NAMALWA (cell line): ENCODE results near the gene MAPT.
"Not testable (repeated sequence)": the region's sequence is repeated elsewhere in the genome, so short reads cannot be mapped to it uniquely, and the experiment has no call there.

Experiments
- DNase-seq: peaks from one replicate; pipeline ENCODE4 v3.0.0-alpha.2; 2015; ENCODE audit warnings: low spot score

The MAPT gene

DNA sequence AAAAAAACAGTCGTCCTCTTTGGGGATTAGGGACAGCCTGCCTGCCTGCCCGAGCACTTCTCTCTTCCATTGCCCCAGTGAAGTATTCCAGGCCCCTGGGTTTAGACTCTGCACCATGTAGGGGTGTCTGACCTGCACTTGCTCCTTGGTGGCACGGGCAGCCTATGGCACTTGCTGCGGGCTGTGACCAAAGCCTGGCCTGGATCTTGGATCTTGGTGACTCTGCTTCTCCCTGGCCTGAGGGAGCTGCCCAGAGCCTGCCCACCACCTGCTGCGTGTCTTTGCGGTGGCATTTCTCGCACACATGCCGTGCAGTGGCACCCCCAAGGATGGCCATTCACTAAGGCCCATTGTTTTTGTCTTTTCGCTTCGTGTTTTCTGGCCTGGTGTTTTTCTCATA, 98.5 kb downstream of the MAPT start:
- no peak for DNase-seq

DNA sequence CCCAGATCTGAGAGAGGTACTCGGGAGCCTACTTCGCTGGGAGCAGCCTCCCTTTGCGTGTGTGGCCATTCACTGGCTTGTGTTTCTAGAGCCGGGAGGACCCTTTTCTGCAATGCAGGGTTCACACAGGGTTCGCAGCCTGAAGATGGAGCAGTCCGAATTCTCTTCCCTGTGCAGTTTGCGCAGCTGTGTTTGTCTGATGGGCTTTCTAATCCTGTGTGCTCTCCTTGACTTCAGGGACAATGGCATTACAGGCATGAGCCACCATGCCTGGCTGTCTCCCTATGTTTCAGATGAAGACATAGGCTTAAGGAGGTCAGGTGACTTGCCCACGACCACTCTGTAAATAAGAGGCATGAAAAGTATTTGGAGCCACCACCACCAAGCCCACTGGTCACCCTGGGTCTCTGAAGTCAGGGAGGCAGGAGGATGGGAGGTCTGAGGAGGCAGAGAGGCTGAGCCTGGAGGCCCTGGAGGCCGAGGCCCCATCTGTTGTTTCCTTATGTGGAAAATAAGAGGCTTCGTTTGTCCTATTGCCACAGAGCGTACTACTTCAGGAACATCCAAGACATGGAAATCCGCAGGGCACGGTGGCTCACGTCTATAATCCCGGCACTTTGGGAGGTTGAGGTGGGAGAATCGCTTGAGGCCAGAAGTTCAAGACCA, 99.7 kb downstream of the MAPT start:
- no peak for DNase-seq

DNA sequence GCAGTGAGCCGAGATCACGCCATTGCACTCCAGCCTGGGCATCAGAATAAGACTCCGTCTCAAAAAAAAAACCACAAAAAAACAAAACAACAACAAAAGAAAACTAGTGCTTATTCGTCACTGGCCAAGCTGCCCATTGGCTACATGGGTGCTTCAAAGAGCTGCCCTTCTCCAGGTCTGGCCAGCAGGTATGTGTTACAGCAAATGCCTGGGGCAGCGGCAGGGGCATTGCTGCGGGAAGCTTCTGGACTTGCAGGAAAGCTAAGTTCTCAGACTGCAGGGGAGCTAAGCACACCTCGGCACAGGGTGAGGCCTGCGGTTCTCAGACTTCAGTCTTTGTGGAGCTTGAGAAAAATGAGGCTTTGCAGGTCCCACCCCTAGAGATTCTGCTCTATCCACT, 100.6 kb downstream of the MAPT start:
- no peak for DNase-seq

DNA sequence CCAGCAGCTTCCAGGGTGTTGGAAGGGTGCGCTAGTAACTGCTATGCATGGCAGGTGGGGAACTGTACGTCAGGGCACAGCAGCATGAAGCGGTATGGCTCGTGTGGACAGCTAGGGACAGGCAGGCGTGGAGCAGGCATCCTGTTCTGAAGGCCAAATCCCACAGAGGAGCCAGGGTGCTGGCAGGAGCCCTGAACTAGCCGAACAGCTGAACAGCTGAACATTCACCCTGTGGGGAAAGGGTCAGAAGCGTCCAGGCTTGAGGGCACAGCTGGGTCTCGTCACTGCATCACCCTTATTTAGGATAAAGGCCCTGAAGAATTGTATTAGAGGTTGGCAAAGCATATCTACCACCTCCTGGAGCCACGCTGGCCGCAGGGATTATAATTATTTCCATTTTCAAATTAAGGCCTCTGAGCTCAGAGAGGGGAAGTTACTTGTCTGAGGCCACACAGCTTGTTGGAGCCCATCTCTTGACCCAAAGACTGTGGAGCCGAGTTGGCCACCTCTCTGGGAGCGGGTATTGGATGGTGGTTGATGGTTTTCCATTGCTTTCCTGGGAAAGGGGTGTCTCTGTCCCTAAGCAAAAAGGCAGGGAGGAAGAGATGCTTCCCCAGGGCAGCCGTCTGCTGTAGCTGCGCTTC, 101.4 kb downstream of the MAPT start:
- DNase-seq = no peak

DNA sequence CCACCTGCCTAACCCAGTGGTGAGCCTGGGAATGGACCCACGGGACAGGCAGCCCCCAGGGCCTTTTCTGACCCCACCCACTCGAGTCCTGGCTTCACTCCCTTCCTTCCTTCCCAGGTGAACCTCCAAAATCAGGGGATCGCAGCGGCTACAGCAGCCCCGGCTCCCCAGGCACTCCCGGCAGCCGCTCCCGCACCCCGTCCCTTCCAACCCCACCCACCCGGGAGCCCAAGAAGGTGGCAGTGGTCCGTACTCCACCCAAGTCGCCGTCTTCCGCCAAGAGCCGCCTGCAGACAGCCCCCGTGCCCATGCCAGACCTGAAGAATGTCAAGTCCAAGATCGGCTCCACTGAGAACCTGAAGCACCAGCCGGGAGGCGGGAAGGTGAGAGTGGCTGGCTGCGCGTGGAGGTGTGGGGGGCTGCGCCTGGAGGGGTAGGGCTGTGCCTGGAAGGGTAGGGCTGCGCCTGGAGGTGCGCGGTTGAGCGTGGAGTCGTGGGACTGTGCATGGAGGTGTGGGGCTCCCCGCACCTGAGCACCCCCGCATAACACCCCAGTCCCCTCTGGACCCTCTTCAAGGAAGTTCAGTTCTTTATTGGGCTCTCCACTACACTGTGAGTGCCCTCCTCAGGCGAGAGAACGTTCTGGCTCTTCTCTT, 102.1 kb downstream of the MAPT start:
- DNase-seq = no peak

DNA sequence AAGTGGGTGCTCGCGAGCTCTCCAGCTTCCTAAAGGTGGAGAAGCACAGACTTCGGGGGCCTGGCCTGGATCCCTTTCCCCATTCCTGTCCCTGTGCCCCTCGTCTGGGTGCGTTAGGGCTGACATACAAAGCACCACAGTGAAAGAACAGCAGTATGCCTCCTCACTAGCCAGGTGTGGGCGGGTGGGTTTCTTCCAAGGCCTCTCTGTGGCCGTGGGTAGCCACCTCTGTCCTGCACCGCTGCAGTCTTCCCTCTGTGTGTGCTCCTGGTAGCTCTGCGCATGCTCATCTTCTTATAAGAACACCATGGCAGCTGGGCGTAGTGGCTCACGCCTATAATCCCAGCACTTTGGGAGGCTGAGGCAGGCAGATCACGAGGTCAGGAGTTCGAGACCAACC, 102.8 kb downstream of the MAPT start:
- no peak for DNase-seq

DNA sequence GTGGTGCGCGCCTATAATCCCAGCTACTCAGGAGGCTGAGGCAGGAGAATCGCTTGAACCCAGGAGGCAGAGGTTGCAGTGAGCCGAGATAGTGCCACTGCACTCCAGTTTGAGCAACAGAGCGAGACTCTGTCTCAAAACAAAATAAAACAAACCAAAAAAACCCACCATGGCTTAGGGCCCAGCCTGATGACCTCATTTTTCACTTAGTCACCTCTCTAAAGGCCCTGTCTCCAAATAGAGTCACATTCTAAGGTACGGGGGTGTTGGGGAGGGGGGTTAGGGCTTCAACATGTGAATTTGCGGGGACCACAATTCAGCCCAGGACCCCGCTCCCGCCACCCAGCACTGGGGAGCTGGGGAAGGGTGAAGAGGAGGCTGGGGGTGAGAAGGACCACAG, 103.3 kb downstream of the MAPT start:
- DNase-seq = no peak

DNA sequence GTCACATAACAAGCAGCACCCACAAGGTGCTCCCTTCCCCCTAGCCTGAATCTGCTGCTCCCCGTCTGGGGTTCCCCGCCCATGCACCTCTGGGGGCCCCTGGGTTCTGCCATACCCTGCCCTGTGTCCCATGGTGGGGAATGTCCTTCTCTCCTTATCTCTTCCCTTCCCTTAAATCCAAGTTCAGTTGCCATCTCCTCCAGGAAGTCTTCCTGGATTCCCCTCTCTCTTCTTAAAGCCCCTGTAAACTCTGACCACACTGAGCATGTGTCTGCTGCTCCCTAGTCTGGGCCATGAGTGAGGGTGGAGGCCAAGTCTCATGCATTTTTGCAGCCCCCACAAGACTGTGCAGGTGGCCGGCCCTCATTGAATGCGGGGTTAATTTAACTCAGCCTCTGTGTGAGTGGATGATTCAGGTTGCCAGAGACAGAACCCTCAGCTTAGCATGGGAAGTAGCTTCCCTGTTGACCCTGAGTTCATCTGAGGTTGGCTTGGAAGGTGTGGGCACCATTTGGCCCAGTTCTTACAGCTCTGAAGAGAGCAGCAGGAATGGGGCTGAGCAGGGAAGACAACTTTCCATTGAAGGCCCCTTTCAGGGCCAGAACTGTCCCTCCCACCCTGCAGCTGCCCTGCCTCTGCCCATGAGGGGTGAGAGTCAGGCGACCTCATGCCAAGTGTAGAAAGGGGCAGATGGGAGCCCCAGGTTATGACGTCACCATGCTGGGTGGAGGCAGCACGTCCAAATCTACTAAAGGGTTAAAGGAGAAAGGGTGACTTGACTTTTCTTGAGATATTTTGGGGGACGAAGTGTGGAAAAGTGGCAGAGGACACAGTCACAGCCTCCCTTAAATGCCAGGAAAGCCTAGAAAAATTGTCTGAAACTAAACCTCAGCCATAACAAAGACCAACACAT, 104.9 kb downstream of the MAPT start, which contains the start of gene STH:
TSS of gene STH (plus strand) at position 264 of the 913 bp plus-strand sequence. CDS start at position 294, 30 bp downstream.
- DNase-seq = no peak

DNA sequence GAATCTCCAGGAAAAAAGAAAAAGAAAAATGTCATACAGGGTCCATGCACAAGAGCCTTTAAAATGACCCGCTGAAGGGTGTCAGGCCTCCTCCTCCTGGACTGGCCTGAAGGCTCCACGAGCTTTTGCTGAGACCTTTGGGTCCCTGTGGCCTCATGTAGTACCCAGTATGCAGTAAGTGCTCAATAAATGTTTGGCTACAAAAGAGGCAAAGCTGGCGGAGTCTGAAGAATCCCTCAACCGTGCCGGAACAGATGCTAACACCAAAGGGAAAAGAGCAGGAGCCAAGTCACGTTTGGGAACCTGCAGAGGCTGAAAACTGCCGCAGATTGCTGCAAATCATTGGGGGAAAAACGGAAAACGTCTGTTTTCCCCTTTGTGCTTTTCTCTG, 105.5 kb downstream of the MAPT start:
- no peak for DNase-seq

DNA sequence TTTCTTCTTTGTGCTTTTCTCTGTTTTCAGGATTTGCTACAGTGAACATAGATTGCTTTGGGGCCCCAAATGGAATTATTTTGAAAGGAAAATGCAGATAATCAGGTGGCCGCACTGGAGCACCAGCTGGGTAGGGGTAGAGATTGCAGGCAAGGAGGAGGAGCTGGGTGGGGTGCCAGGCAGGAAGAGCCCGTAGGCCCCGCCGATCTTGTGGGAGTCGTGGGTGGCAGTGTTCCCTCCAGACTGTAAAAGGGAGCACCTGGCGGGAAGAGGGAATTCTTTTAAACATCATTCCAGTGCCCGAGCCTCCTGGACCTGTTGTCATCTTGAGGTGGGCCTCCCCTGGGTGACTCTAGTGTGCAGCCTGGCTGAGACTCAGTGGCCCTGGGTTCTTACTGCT, 105.9 kb downstream of the MAPT start:
- no peak for DNase-seq

DNA sequence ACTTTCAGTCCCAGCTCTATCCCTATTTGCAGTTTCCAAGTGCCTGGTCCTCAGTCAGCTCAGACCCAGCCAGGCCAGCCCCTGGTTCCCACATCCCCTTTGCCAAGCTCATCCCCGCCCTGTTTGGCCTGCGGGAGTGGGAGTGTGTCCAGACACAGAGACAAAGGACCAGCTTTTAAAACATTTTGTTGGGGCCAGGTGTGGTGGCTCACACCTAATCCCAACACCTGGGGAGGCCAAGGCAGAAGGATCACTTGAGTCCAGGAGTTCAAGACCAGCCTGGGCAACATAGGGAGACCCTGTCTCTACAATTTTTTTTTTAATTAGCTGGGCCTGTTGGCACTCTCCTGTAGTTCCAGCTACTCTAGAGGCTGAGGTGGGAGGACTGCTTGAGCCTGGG, 106.4 kb downstream of the MAPT start:
- no peak for DNase-seq

DNA sequence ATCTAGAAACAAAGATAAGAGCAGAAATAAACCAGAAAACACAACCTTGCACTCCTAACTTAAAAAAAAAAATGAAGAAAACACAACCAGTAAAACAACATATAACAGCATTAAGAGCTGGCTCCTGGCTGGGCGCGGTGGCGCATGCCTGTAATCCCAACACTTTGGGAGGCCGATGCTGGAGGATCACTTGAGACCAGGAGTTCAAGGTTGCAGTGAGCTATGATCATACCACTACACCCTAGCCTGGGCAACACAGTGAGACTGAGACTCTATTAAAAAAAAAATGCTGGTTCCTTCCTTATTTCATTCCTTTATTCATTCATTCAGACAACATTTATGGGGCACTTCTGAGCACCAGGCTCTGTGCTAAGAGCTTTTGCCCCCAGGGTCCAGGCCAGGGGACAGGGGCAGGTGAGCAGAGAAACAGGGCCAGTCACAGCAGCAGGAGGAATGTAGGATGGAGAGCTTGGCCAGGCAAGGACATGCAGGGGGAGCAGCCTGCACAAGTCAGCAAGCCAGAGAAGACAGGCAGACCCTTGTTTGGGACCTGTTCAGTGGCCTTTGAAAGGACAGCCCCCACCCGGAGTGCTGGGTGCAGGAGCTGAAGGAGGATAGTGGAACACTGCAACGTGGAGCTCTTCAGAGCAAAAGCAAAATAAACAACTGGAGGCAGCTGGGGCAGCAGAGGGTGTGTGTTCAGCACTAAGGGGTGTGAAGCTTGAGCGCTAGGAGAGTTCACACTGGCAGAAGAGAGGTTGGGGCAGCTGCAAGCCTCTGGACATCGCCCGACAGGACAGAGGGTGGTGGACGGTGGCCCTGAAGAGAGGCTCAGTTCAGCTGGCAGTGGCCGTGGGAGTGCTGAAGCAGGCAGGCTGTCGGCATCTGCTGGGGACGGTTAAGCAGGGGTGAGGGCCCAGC, 107.3 kb downstream of the MAPT start:
- DNase-seq = no peak

DNA sequence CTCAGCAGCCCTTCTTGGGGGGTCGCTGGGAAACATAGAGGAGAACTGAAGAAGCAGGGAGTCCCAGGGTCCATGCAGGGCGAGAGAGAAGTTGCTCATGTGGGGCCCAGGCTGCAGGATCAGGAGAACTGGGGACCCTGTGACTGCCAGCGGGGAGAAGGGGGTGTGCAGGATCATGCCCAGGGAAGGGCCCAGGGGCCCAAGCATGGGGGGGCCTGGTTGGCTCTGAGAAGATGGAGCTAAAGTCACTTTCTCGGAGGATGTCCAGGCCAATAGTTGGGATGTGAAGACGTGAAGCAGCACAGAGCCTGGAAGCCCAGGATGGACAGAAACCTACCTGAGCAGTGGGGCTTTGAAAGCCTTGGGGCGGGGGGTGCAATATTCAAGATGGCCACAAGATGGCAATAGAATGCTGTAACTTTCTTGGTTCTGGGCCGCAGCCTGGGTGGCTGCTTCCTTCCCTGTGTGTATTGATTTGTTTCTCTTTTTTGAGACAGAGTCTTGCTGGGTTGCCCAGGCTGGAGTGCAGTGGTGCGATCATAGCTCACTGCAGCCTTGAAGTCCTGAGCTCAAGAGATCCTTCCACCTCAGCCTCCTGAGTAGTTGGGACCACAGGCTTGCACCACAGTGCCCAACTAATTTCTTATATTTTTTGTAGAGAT, 108.1 kb downstream of the MAPT start:
- DNase-seq = peak; percentile 79

DNA sequence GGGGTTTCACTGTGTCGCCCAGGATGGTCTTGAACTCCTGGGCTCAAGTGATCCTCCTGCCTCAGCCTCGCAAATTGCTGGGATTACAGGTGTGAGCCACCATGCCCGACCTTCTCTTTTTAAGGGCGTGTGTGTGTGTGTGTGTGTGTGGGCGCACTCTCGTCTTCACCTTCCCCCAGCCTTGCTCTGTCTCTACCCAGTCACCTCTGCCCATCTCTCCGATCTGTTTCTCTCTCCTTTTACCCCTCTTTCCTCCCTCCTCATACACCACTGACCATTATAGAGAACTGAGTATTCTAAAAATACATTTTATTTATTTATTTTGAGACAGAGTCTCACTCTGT, 108.6 kb downstream of the MAPT start:
- no peak for DNase-seq

DNA sequence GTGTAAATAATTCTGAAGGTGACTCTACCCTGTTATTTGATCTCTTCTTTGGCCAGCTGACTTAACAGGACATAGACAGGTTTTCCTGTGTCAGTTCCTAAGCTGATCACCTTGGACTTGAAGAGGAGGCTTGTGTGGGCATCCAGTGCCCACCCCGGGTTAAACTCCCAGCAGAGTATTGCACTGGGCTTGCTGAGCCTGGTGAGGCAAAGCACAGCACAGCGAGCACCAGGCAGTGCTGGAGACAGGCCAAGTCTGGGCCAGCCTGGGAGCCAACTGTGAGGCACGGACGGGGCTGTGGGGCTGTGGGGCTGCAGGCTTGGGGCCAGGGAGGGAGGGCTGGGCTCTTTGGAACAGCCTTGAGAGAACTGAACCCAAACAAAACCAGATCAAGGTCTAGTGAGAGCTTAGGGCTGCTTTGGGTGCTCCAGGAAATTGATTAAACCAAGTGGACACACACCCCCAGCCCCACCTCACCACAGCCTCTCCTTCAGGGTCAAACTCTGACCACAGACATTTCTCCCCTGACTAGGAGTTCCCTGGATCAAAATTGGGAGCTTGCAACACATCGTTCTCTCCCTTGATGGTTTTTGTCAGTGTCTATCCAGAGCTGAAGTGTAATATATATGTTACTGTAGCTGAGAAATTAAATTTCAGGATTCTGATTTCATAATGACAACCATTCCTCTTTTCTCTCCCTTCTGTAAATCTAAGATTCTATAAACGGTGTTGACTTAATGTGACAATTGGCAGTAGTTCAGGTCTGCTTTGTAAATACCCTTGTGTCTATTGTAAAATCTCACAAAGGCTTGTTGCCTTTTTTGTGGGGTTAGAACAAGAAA, 109.8 kb downstream of the MAPT start:
- no peak for DNase-seq

DNA sequence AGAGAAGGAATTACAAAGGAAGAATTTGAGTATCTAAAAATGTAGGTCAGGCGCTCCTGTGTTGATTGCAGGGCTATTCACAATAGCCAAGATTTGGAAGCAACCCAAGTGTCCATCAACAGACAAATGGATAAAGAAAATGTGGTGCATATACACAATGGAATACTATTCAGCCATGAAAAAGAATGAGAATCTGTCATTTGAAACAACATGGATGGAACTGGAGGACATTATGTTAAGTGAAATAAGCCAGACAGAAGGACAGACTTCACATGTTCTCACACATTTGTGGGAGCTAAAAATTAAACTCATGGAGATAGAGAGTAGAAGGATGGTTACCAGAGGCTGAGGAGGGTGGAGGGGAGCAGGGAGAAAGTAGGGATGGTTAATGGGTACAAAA, 111.7 kb downstream of the MAPT start:
- not testable (repeated sequence) for DNase-seq

DNA sequence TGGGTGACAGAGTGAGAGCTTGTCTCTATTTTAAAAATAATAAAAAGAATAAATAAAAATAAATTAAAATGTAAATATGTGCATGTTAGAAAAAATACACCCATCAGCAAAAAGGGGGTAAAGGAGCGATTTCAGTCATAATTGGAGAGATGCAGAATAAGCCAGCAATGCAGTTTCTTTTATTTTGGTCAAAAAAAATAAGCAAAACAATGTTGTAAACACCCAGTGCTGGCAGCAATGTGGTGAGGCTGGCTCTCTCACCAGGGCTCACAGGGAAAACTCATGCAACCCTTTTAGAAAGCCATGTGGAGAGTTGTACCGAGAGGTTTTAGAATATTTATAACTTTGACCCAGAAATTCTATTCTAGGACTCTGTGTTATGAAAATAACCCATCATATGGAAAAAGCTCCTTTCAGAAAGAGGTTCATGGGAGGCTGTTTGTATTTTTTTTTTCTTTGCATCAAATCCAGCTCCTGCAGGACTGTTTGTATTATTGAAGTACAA, 113.2 kb downstream of the MAPT start:
- no peak for DNase-seq

DNA sequence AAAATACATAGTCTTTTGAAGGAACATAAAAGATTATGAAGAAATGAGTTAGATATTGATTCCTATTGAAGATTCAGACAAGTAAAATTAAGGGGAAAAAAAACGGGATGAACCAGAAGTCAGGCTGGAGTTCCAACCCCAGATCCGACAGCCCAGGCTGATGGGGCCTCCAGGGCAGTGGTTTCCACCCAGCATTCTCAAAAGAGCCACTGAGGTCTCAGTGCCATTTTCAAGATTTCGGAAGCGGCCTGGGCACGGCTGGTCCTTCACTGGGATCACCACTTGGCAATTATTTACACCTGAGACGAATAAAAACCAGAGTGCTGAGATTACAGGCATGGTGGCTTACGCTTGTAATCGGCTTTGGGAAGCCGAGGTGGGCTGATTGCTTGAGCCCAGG, 114.2 kb downstream of the MAPT start:
- no peak for DNase-seq

DNA sequence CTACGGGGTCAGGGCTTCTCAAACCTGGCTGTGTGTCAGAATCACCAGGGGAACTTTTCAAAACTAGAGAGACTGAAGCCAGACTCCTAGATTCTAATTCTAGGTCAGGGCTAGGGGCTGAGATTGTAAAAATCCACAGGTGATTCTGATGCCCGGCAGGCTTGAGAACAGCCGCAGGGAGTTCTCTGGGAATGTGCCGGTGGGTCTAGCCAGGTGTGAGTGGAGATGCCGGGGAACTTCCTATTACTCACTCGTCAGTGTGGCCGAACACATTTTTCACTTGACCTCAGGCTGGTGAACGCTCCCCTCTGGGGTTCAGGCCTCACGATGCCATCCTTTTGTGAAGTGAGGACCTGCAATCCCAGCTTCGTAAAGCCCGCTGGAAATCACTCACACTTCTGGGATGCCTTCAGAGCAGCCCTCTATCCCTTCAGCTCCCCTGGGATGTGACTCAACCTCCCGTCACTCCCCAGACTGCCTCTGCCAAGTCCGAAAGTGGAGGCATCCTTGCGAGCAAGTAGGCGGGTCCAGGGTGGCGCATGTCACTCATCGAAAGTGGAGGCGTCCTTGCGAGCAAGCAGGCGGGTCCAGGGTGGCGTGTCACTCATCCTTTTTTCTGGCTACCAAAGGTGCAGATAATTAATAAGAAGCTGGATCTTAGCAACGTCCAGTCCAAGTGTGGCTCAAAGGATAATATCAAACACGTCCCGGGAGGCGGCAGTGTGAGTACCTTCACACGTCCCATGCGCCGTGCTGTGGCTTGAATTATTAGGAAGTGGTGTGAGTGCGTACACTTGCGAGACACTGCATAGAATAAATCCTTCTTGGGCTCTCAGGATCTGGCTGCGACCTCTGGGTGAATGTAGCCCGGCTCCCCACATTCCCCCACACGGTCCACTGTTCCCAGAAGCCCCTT, 115.6 kb downstream of the MAPT start:
- DNase-seq = no peak
